AG20443 (cell line): ENCODE results near the gene KLK2.

ENCODE experiments used
- DNase-seq: peaks from one replicate; pipeline ENCODE4 v3.0.0; 2012; ENCODE audit warnings: low spot score, mixed read lengths

KLK2 gene

GRCh38 chr19:50850738-50851137 lies 22.5 kb upstream of the KLK2 start:
- no peak for DNase-seq

GRCh38 chr19:50851620-50852019 lies 21.6 kb upstream of the KLK2 start:
- DNase-seq: no peak

GRCh38 chr19:50854636-50855410 lies 18.4 kb upstream of the KLK2 start, which contains the start of gene KLK3:
Gene KLK3, plus strand, starts transcription at chr19:50854915. Its CDS starts 41 bp downstream, at chr19:50854956.
- no peak for DNase-seq

- DNase-seq: no peak
These were observed 15.9 kb upstream of the KLK2 start for GRCh38 chr19:50857366-50857765.

GRCh38 chr19:50858886-50859285 lies 14.4 kb upstream of the KLK2 start:
- no peak for DNase-seq

- DNase-seq: no peak
These were observed 13.4 kb upstream of the KLK2 start for GRCh38 chr19:50859849-50860248.

- no peak for DNase-seq
These were observed 12.2 kb upstream of the KLK2 start for GRCh38 chr19:50861010-50861409.

- no peak for DNase-seq
These were observed 11.5 kb upstream of the KLK2 start for GRCh38 chr19:50861496-50862286.

- no peak for DNase-seq
These were observed 3.8 kb upstream of the KLK2 start for GRCh38 chr19:50869479-50869878.

- DNase-seq: no peak
These were observed 2.7 kb upstream of the KLK2 start for GRCh38 chr19:50870417-50871089.

- no peak for DNase-seq
These were observed 972 bp downstream of the KLK2 start for GRCh38 chr19:50874211-50874610.

- no peak for DNase-seq
These were observed 2.7 kb downstream of the KLK2 start for GRCh38 chr19:50875795-50876422.

GRCh38 chr19:50876456-50876855 lies 3.2 kb downstream of the KLK2 start:
- DNase-seq: no peak

GRCh38 chr19:50877338-50877737 lies 4.1 kb downstream of the KLK2 start:
- DNase-seq: no peak

GRCh38 chr19:50878851-50879250 lies 5.6 kb downstream of the KLK2 start:
- no peak for DNase-seq

GRCh38 chr19:50880241-50880640 lies 7.0 kb downstream of the KLK2 start:
- no peak for DNase-seq

- no peak for DNase-seq
These were observed 8.9 kb downstream of the KLK2 start for GRCh38 chr19:50882188-50882587.

- no peak for DNase-seq
These were observed 16.4 kb downstream of the KLK2 start for GRCh38 chr19:50889638-50890037.

GRCh38 chr19:50890422-50891252 lies 17.4 kb downstream of the KLK2 start:
- DNase-seq: peak; percentile 30

GRCh38 chr19:50891253-50891625 lies 18.0 kb downstream of the KLK2 start:
- DNase-seq: no peak

- no peak for DNase-seq
These were observed 20.0 kb downstream of the KLK2 start for GRCh38 chr19:50893047-50893736.
